ENCODE results near the gene SFXN4. TPM values are rescaled to one million over a fixed set of nuclear protein-coding genes. Genes with fewer than 3 reads are reported as not detected.
A peak's percentile ranks its signal among the peaks of the same experiment; 100 is the strongest.

Gene SFXN4
- total RNA-seq, 2 experiments from 2014 or later = 19.0 to 20.1 TPM

DNA sequence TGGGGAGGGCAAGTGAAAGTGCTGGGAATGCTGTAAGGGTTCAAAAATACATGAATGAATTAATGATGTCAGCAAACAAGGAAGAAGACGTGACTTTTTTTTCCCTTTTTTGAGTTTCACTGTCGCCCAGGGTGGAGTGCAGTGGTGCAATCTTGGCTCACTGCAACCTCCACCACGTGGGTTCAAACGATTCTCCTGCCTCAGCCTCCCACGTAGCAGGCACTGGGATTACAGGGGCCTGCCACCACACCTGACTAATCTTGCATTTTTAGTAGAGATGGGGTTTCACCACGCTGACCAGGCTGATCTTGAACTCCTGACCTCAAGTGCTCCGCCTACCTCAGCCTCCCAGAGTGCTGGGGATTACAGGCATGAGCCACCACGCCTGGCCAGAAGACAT is 31.6 kb downstream of the SFXN4 start:
- no peak for DNase-seq

DNA sequence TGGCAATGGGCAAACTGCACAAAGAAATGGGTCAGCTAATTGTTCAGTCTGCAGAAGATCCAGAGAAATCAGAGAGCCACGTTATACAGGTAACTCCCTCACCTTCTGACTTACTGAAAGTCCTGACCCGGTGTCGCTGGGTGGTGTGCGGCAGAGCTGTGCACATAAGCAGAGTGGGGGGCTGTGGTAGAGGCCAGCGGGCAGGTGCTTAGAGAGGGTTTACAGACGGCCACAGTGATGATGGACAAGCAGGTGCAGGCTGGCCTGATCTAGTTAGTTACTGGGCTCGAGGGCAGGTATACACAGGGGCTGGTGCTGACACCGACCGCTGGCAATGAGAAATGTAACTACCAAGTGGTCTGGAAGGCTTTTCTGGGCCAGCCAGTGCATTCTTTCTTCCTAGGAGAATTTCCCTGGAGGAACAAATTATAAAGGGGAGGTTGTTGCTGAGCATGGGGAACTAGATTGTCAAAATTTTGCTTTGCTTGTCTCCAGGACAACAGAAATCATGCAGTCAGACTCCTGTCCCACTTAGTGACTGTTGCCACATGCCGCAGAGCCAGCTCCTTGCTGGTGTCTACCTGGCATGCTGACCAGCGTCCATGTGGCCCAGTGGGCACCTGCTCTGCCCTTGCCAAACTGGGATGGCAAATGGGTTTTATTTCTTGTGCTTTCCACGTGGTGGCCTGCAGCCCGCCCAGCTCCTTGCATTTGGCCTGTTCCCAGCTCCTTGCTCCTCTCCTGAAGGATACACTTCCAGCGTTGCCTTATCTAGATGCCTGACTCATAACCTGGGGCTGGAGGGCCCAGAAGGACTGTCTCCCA is 32.8 kb downstream of the SFXN4 start:
- Mint-ChIP-seq H3K4me1 (peaks cover 68% of the 10 kb centered on the region), H3K27ac (peak overlapping the region; percentile 98), H3K9me3 (peaks cover 2% of the 10 kb centered on the region), H3K27me3 (no peaks in the 10 kb centered on the region), H3K4me3 (peak overlapping the region; percentile 78), H3K36me3 (ENCODE audit: low read depth) (peaks cover 67% of the 10 kb centered on the region)
- CTCF ChIA-PET = interaction anchor here (0.9 to 1.8 kb wide), 9 partner anchors 8 to 74 kb away, joined by 3 to 6 read pairs (median 3); partner anchors contain the start of gene DENND10
- POLR2A ChIA-PET = interaction anchor here (0.6 to 1.3 kb wide), 2 partner anchors 52 to 88 kb away, joined by 3 to 6 read pairs; partner anchors contain the start of gene EIF3A
- DNase-seq = no peak

More for the DNA sequence above, 31.6 kb downstream of the SFXN4 start:
- Mint-ChIP-seq H3K27ac (peak overlapping the region; percentile 98), H3K27me3 (no peaks in the 10 kb centered on the region), H3K36me3 (ENCODE audit: low read depth) (peaks cover 67% of the 10 kb centered on the region), H3K9me3 (peaks cover 2% of the 10 kb centered on the region), H3K4me1 (peaks cover 76% of the 10 kb centered on the region), H3K4me3 (no peak overlapping the region)
- ChIA-PET POLR2A (no interaction called here), CTCF (no interaction called here)

GRCh38 chr10:119131512-119132240 is 33.8 kb downstream of the SFXN4 start:
- peaks cover 2% of the 10 kb centered on the region for H3K9me3 Mint-ChIP-seq
- H3K27me3 Mint-ChIP-seq = no peaks in the 10 kb centered on the region
- ChIA-PET POLR2A (interaction anchor here (0.8 to 1.3 kb wide), 2 partner anchors 50 to 72 kb away, joined by 5 to 6 read pairs; partner anchors contain the start of gene EIF3A), CTCF (interaction anchor here (0.6 to 1.8 kb wide), 14 partner anchors 9 to 75 kb away, joined by 3 to 6 read pairs (median 3); partner anchors contain the start of genes DENND10 and SFXN4)
- peaks cover 65% of the 10 kb centered on the region for H3K4me1 Mint-ChIP-seq
- peak; percentile 75 for DNase-seq
- peak overlapping the region; percentile 98 for H3K27ac Mint-ChIP-seq
- H3K4me3 Mint-ChIP-seq = peak overlapping the region; percentile 78
- H3K36me3 Mint-ChIP-seq (ENCODE audit: low read depth) = peaks cover 69% of the 10 kb centered on the region

DNA sequence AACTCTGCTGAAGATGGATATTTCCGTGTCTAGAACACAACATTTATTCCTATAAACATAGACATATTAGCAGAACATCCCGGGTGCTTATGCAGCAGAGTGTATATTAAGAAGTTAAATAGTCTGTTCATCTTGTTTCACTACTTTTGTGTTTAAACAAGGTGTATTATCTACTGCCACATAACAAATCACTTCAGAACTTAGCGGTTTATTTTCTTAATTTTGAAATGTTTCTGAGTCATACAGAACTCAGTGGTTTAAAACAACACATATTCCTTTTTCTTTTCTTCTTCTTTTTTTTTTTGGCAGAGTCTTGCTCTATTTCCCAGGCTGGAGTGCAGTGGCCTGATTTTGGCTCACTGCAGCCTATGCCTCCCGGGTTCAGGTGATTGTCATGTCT is 35.8 kb downstream of the SFXN4 start:
- Mint-ChIP-seq H3K4me3 (no peak overlapping the region), H3K27ac (peak overlapping the region; percentile 98), H3K9me3 (peaks cover 5% of the 10 kb centered on the region), H3K36me3 (ENCODE audit: low read depth) (peaks cover 71% of the 10 kb centered on the region), H3K27me3 (no peaks in the 10 kb centered on the region), H3K4me1 (peaks cover 57% of the 10 kb centered on the region)
- POLR2A ChIA-PET = no interaction called here
- no peak for DNase-seq
- CTCF ChIA-PET = interaction anchor here (1.0 to 1.5 kb wide), 2 partner anchors 11 to 14 kb away, joined by 3 to 8 read pairs; no protein-coding TSS in a partner anchor

DNA sequence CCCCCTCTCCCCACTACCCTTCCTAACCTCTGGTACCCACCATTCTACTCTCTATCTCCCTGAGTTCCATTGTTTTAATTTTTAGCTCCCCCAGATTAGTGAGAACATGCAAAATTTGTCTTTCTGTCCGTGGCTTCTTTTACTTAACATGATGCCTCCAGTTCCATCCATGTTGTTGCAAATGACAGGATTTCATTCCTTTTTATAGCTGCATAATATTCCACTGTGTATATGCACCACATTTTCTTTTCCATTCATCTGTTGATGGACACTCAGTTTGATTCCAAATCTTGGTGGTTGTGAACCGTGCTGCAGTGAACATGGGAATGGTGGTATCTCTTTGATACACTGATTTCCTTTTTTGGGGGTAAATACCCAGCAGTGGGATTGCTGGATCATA is 39.6 kb downstream of the SFXN4 start:
- H3K27ac Mint-ChIP-seq = no peak overlapping the region
- peaks cover 62% of the 10 kb centered on the region for H3K36me3 Mint-ChIP-seq (ENCODE audit: low read depth)
- CTCF ChIA-PET = interaction anchor here (0.6 to 0.7 kb wide), 2 partner anchors 39 to 50 kb away, joined by 3 to 4 read pairs; partner anchors contain the start of gene SFXN4
- peaks cover 3% of the 10 kb centered on the region for H3K9me3 Mint-ChIP-seq
- no peaks in the 10 kb centered on the region for H3K27me3 Mint-ChIP-seq
- peaks cover 26% of the 10 kb centered on the region for H3K4me1 Mint-ChIP-seq
- H3K4me3 Mint-ChIP-seq = no peak overlapping the region
- no peak for DNase-seq
- POLR2A ChIA-PET = no interaction called here

DNA sequence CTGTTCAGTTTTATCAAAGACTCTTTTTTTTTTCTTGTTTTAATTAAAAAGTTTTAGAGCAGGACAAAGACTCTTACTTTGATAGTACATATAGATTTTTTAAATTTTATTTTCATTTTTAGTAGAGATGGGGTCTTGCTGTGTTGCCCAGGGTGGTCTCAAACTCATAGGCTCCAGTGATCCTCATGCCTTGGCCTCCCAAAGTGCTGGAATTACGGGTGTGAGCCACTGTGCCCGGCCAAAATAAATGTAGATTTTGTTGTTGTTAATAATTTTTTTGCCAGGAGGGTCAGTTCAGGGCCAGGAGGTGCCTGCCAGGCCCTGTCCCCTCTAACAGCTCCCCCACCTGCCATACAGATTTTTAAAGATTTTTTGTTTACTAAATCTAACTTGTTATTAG is 44.6 kb downstream of the SFXN4 start:
- Mint-ChIP-seq H3K36me3 (ENCODE audit: low read depth) (peaks cover 50% of the 10 kb centered on the region), H3K4me3 (no peak overlapping the region), H3K4me1 (peaks cover 17% of the 10 kb centered on the region), H3K27ac (no peak overlapping the region), H3K27me3 (no peaks in the 10 kb centered on the region), H3K9me3 (peaks cover 1% of the 10 kb centered on the region)
- ChIA-PET CTCF (interaction anchor here (0.7 kb wide), 1 partner anchor 794 kb away, joined by 3 read pairs; no protein-coding TSS in a partner anchor), POLR2A (no interaction called here)
- no peak for DNase-seq

DNA sequence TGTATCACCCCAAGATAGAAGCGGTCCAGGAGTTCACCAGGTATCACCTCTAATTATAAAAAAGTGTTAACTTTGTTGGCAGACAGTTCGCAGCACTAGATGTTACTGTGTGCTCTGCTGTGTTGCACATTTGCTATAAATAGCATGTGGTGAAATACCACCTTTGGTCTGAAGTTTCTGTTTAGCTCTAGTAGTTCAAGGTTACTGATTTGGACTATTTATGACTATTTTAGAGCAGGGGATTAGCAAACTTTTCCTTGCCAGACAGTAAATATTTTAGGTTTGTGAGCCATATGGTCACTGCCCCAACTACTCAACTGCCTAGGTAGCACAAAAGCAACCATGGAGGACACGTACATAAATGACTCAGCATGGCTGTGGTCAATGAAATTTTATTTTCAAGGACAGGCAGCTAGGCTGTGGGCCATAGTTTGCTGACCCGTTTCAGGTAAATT is 45.1 kb downstream of the SFXN4 start:
- POLR2A ChIA-PET = no interaction called here
- Mint-ChIP-seq H3K27me3 (no peaks in the 10 kb centered on the region), H3K36me3 (ENCODE audit: low read depth) (peaks cover 48% of the 10 kb centered on the region), H3K27ac (peak overlapping the region; percentile 50), H3K4me3 (no peak overlapping the region), H3K4me1 (peaks cover 16% of the 10 kb centered on the region), H3K9me3 (no peaks in the 10 kb centered on the region)
- DNase-seq = no peak
- CTCF ChIA-PET = interaction anchor here (0.7 kb wide), 1 partner anchor 794 kb away, joined by 3 read pairs; no protein-coding TSS in a partner anchor

- CTCF ChIA-PET = interaction anchor here (0.6 to 0.7 kb wide), 2 partner anchors 19 to 407 kb away, joined by 3 to 4 read pairs; no protein-coding TSS in a partner anchor
- peaks cover 51% of the 10 kb centered on the region for H3K36me3 Mint-ChIP-seq (ENCODE audit: low read depth)
- H3K4me3 Mint-ChIP-seq = no peak overlapping the region
- DNase-seq = no peak
- peaks cover 22% of the 10 kb centered on the region for H3K4me1 Mint-ChIP-seq
- no peaks in the 10 kb centered on the region for H3K9me3 Mint-ChIP-seq
- no peak overlapping the region for H3K27ac Mint-ChIP-seq
- no peaks in the 10 kb centered on the region for H3K27me3 Mint-ChIP-seq
- POLR2A ChIA-PET = interaction anchor here (0.6 kb wide), 1 partner anchor 23 kb away, joined by 3 read pairs; no protein-coding TSS in a partner anchor
These were observed 46.1 kb downstream of the SFXN4 start for GRCh38 chr10:119119400-119119799.

GRCh38 chr10:119118231-119118630 is 47.3 kb downstream of the SFXN4 start:
- Mint-ChIP-seq H3K4me3 (no peak overlapping the region), H3K27ac (no peak overlapping the region), H3K4me1 (peaks cover 32% of the 10 kb centered on the region), H3K9me3 (no peaks in the 10 kb centered on the region), H3K27me3 (no peaks in the 10 kb centered on the region), H3K36me3 (ENCODE audit: low read depth) (peaks cover 60% of the 10 kb centered on the region)
- CTCF ChIA-PET = interaction anchor here (1.1 to 1.2 kb wide), 2 partner anchors 9 to 12 kb away, joined by 5 to 8 read pairs; no protein-coding TSS in a partner anchor
- no peak for DNase-seq
- POLR2A ChIA-PET = interaction anchor here (0.7 kb wide), 1 partner anchor 55 kb away, joined by 4 read pairs; no protein-coding TSS in a partner anchor

DNA sequence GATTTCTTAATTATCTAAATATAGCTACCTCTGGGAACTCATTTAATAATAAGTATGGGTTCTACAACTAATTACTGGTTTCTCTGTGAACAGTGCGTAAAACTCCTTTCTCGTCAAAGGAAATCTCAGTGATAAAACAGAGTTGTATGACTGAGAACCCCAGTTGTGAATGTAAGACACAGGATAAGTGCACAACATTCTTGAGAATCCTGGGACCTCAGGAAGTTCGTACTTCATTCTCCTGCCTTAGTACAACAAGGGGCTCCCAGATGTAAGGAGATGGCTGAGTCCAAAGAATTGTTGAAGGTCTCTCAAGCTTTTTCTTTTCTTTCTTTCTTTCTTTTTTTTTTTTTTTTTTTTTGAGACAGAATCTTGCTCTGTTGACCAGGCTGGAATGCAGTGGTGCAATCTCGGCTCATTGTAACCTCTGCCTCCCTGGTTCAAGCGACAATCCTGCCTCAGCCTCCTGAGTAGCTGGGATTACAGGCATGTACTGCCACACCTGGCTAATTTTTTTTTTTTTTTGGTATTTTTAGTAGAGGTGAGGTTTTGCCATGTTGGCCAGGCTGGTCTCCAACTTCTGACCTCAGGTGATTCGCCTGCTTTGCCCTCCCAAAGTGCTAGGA is 49.1 kb downstream of the SFXN4 start:
- Mint-ChIP-seq H3K36me3 (ENCODE audit: low read depth) (peaks cover 52% of the 10 kb centered on the region), H3K27ac (no peak overlapping the region), H3K27me3 (no peaks in the 10 kb centered on the region), H3K4me3 (no peak overlapping the region), H3K9me3 (no peaks in the 10 kb centered on the region), H3K4me1 (peaks cover 29% of the 10 kb centered on the region)
- no peak for DNase-seq
- ChIA-PET CTCF (interaction anchor here (0.9 to 1.6 kb wide), 4 partner anchors 11 to 16 kb away, joined by 3 to 6 read pairs (median 3); partner anchors contain the start of gene DENND10), POLR2A (no interaction called here)

DNA sequence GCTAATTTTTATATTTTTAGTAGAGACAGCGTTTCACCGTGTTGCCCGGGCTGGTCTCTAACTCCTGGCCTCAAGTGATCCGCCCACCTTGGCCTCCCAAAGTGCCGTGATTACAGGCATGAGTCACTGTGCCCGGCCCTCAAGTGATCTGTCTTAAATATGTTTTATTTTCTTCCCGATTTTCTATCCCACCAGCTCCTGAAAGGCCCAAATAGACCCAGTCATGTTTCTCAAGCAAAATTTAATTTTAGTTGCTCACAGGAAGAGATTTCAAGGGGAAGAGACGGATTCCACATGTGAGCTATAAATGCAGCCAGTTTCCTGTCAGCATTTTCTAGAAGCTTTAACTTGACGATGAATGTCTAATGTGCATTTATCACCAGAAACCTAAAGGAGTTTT is 49.6 kb downstream of the SFXN4 start:
- Mint-ChIP-seq H3K4me3 (no peak overlapping the region), H3K4me1 (peaks cover 29% of the 10 kb centered on the region), H3K36me3 (ENCODE audit: low read depth) (peaks cover 48% of the 10 kb centered on the region)

More for the DNA sequence above, 49.6 kb downstream of the SFXN4 start:
- no peaks in the 10 kb centered on the region for H3K27me3 Mint-ChIP-seq
- ChIA-PET CTCF (interaction anchor here (0.9 to 1.6 kb wide), 4 partner anchors 10 to 16 kb away, joined by 3 to 6 read pairs (median 3); partner anchors contain the start of gene DENND10), POLR2A (no interaction called here)
- H3K27ac Mint-ChIP-seq = no peak overlapping the region
- H3K9me3 Mint-ChIP-seq = no peaks in the 10 kb centered on the region
- no peak for DNase-seq
